ACC112 (cell line): ENCODE results near the gene NEK3.
"Not testable (repeated sequence)": the region's sequence is repeated elsewhere in the genome, so short reads cannot be mapped to it uniquely, and the experiment has no call there.

ENCODE experiments used
- H2AFZ ChIP-seq: fragments of 200-600 bp; sonication (generic); one replicate; pipeline ENCODE4 v1.6.0; 2017; ENCODE audit warnings: antibody characterized with exemption, low read length; ENCODE audit not compliant: unreplicated experiment
- H3K27ac ChIP-seq: fragments of 200-600 bp; sonication (generic); 2 replicates; pipeline ENCODE4 v1.5.1; 2014; ENCODE audit warnings: low read depth, mild to moderate bottlenecking, antibody characterized with exemption, low read length, moderate library complexity
- H3K27me3 ChIP-seq: fragments of 200-600 bp; sonication (generic); 2 replicates; pipeline ENCODE4 v1.6.1; 2014; ENCODE audit warnings: mild to moderate bottlenecking, antibody characterized with exemption, low read length, moderate library complexity, mixed read lengths; ENCODE audit not compliant: insufficient read depth
- H3K36me3 ChIP-seq: fragments of 200-600 bp; sonication (generic); 2 replicates; pipeline ENCODE4 v1.6.1; 2016; ENCODE audit warnings: mild to moderate bottlenecking, antibody characterized with exemption, low read length, moderate library complexity, mixed read lengths; ENCODE audit not compliant: insufficient read depth
- H3K4me1 ChIP-seq: fragments of 200-600 bp; sonication (generic); one replicate; pipeline ENCODE4 v1.6.1; 2016; ENCODE audit warnings: low read length, mixed read lengths; ENCODE audit not compliant: insufficient read depth, unreplicated experiment, control insufficient read depth
- H3K4me3 ChIP-seq: fragments of 200-600 bp; sonication (generic); 2 replicates; pipeline ENCODE4 v1.5.1; 2014; ENCODE audit warnings: mild to moderate bottlenecking, low read depth, low read length
- H3K79me2 ChIP-seq: fragments of 200-600 bp; sonication (generic); one replicate; pipeline ENCODE4 v1.6.0; 2016; ENCODE audit warnings: low read length; ENCODE audit not compliant: control insufficient read depth, unreplicated experiment, insufficient read depth

The NEK3 gene

DNA sequence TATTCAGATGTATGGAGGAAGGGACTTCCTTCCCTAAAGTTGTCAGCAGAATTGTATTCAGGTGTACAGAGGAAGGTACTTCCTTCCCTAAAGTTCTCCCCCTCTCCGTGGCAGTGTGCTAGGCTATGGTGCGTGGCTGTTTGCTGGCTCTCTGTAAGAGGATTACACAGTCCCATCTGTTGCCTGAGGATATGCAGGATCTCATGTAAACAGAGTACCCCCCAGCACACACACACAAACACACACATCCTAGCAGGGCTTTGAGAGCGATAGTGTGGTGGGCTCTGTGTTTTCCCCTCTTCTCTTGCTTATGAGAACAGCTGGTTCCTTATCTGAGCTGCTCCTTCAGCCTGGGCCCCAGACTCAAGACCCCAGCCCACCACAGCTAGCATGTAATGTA is 40.8 kb downstream of the NEK3 start:
- Histone ChIP-seq H3K36me3 (no peaks in the 10 kb centered on the region), H2AFZ (no peak overlapping the region)

DNA sequence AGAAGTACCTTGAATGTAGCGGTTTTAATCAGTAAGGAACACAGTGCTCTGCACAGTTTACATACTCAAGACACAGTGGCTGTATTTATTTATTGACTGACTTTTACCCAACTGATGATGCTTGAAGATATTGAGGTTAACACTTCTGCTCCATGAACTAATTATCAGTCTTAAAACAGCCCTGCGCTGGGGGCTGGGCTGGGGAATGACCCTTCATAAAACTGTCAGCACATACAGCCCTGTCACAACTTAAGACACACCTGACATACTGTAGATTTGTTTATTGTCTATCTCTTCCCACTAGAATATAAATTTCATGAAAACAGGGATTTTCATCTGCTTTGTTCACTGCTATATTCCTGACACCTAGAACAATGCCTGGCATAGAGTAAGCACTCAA is 41.3 kb downstream of the NEK3 start:
- no peaks in the 10 kb centered on the region for H3K4me1 ChIP-seq
- no peak overlapping the region for H3K27ac ChIP-seq
- peaks cover 14% of the 10 kb centered on the region for H3K27me3 ChIP-seq
- H2AFZ ChIP-seq: no peak overlapping the region
- H3K4me3 ChIP-seq: no peak overlapping the region
- no peaks in the 10 kb centered on the region for H3K36me3 ChIP-seq
- no peaks in the 10 kb centered on the region for H3K79me2 ChIP-seq

More for the DNA sequence above, 40.8 kb downstream of the NEK3 start:
- H3K4me3 ChIP-seq: no peak overlapping the region
- H3K27me3 ChIP-seq: peaks cover 11% of the 10 kb centered on the region
- H3K79me2 ChIP-seq: no peaks in the 10 kb centered on the region
- no peaks in the 10 kb centered on the region for H3K4me1 ChIP-seq
- no peak overlapping the region for H3K27ac ChIP-seq

DNA sequence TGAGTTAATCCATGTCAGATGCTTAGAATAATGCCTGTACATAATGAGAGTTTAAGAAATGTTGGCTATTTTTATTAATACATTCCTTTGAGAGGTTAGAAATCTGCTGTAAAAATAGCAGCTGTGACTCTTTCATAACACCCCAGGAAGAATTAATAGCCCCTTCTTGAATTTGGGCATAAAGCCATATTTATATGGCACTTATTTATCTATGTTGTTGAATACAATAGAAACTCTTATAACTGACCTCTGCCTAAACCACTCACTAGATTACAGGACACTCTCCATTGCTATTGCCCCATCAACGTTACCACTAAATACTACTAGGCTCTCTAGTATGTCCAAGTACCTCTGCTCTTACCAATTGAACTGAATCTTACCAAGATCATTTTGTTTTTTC is 46.8 kb downstream of the NEK3 start:
- no peaks in the 10 kb centered on the region for H3K4me1 ChIP-seq
- H3K36me3 ChIP-seq: no peaks in the 10 kb centered on the region
- H3K79me2 ChIP-seq: no peaks in the 10 kb centered on the region
- H3K27me3 ChIP-seq: peaks cover 20% of the 10 kb centered on the region
- H2AFZ ChIP-seq: no peak overlapping the region
- H3K4me3 ChIP-seq: no peak overlapping the region
- H3K27ac ChIP-seq: no peak overlapping the region

DNA sequence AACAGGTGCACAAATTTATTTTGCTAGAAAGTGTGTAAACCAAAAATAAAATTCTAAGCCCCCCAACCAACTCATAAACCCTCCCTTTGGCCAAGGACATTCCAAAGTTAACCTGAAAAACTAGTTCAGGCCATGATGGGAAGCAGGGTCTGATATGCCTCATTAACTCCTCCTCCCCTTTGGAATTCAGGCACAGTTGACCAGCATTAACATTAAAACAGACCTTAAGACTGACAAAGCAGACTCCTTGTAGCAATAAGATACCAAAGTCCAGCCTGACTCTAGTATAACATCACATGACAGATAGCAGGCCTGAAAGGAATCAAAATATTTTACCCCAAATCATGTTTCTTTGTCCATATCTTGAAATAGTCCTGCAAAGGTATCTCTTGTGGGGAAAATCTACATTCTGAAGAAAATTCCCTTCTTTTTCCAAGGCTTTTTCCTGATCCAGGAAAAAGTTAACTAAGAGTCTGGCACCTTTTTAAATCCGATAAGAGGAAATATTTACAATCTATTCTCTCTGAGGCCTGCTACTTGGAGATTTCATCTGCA is 50.2 kb downstream of the NEK3 start:
- peaks cover 15% of the 10 kb centered on the region for H3K27me3 ChIP-seq
- H3K4me1 ChIP-seq: no peaks in the 10 kb centered on the region
- no peaks in the 10 kb centered on the region for H3K36me3 ChIP-seq
- no peak overlapping the region for H2AFZ ChIP-seq
- no peak overlapping the region for H3K27ac ChIP-seq
- no peaks in the 10 kb centered on the region for H3K79me2 ChIP-seq
- H3K4me3 ChIP-seq: no peak overlapping the region

DNA sequence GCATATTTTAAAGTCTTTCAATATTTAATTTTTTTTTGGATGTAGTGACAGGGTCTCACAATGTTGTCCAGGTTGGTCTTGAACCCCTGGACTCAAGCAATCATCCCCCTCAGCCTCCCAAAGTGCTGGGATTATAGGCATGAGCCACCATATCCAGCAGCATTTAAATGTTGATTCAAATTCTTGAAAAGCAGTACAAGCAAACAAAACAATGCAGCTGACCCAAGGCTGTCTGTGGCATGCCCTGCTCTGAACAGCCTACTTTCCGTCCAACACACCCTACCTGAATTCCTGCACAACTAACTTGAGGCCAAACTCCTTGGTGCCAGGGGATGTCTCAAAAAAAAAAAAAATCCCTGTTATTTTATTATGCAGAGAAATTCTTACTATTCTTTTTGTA is 53.6 kb downstream of the NEK3 start:
- H2AFZ ChIP-seq: no peak overlapping the region
- H3K36me3 ChIP-seq: no peaks in the 10 kb centered on the region
- H3K79me2 ChIP-seq: no peaks in the 10 kb centered on the region
- H3K27me3 ChIP-seq: no peaks in the 10 kb centered on the region
- H3K27ac ChIP-seq: no peak overlapping the region
- no peak overlapping the region for H3K4me3 ChIP-seq
- no peaks in the 10 kb centered on the region for H3K4me1 ChIP-seq

DNA sequence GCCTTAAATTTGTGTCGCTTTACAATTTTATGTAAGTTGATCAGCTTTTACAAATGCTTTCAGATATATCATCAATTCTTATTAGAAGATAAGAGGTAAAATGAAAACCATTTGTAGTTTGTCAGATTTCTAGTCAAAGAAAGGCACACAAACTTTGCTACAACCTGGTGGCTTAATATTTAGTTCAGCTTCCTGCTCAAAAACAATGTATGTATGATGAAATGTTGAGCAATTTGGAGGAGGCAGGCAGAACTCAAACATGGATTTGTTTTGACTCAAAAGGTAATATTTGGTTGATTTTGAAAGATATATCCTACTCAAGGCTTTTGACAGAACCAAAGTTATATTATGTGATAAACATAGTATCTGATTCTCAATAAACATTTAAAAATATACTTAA is 54.8 kb downstream of the NEK3 start:
- Histone ChIP-seq H3K27me3 (no peaks in the 10 kb centered on the region), H2AFZ (no peak overlapping the region), H3K4me1 (no peaks in the 10 kb centered on the region), H3K36me3 (no peaks in the 10 kb centered on the region), H3K27ac (no peak overlapping the region), H3K4me3 (no peak overlapping the region), H3K79me2 (no peaks in the 10 kb centered on the region)

DNA sequence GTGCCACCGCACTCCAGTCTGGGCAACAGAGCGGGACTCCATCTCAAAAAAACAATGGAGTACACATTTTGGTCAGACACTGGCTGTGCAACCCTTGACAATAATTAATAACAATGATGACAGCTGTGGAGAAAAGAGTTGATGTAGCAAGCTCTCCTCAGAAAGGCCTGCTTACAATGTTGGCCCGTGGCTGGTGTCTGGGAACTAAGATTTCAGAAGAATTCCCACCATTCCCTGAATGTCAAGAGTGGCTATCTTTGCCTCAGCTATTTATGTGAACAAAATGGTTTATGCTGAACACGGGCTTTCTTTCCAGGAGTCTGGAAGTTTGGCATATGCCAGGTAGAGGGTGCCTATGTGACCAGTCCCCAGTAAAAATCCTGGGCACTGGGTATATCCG is 56.0 kb downstream of the NEK3 start:
- H3K27me3 ChIP-seq: no peaks in the 10 kb centered on the region
- H3K4me1 ChIP-seq: no peaks in the 10 kb centered on the region
- no peak overlapping the region for H2AFZ ChIP-seq
- no peaks in the 10 kb centered on the region for H3K79me2 ChIP-seq
- no peak overlapping the region for H3K27ac ChIP-seq
- H3K4me3 ChIP-seq: no peak overlapping the region
- no peaks in the 10 kb centered on the region for H3K36me3 ChIP-seq

DNA sequence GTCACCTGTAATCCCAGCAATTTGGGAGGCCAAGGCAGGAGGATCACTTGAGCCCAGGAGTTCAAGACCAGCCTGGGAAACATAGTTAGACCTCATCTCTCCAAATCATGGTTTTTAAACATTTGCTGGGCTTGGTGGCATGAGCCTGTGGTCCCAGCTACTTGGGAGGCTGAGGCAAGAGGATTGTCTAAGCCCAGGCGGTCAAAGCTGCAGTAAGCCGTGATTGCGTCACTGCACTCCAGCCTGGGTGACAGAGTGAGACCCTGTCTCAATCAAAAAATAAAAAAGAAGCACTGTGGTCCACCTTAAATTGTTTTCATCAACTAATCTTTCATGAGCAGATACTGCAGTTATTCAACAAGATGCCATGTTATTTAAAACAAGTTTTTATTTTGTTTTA is 57.0 kb downstream of the NEK3 start:
- not testable (repeated sequence) for H3K27ac ChIP-seq, H3K36me3 ChIP-seq, H3K4me3 ChIP-seq, H3K27me3 ChIP-seq, H2AFZ ChIP-seq, H3K4me1 ChIP-seq, H3K79me2 ChIP-seq

DNA sequence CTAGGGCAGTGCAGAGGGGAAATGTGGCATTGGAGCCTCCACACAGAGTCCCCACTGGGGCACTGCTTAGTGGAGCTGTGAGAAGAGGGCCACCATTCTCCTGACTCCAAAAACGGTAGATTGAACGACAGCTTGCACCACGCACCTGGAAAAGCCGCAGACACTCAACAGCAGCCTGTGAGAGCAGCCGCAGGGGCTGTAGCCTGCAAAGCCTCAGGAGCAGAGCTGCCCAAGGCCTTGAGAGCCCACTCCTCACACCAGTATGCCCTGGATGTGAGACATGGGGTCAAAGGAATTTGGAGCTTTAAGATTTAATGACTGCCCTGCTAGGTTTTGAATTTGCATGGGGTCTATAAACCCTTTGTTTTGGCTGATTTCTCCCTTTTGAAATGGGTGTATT is 62.2 kb downstream of the NEK3 start:
- H3K27ac ChIP-seq: no peak overlapping the region
- H2AFZ ChIP-seq: no peak overlapping the region
- no peak overlapping the region for H3K4me3 ChIP-seq
- no peaks in the 10 kb centered on the region for H3K4me1 ChIP-seq
- no peaks in the 10 kb centered on the region for H3K79me2 ChIP-seq
- no peaks in the 10 kb centered on the region for H3K36me3 ChIP-seq
- H3K27me3 ChIP-seq: no peaks in the 10 kb centered on the region

DNA sequence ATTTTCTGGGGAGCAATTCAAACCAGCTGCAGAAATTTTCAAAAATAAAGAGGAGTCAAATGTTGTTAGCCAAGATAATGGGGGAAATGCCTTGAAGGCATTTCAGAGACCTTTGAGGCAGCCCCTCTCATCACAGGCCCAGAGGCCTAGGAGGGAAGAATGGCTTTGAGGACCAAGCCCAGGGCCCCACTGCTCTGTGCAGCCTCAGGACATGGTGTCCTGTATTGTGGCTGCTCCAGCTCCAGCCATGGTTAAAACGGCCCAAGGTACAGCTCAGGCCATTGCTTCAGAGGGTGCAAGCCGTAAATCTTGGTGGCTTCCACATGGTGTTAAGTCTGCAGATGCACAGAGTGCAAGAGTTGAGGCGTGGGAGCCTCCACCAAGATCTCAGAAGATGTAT is 62.6 kb downstream of the NEK3 start:
- no peaks in the 10 kb centered on the region for H3K4me1 ChIP-seq
- H3K79me2 ChIP-seq: no peaks in the 10 kb centered on the region
- no peaks in the 10 kb centered on the region for H3K36me3 ChIP-seq
- H3K27me3 ChIP-seq: no peaks in the 10 kb centered on the region
- no peak overlapping the region for H2AFZ ChIP-seq
- no peak overlapping the region for H3K27ac ChIP-seq
- no peak overlapping the region for H3K4me3 ChIP-seq

DNA sequence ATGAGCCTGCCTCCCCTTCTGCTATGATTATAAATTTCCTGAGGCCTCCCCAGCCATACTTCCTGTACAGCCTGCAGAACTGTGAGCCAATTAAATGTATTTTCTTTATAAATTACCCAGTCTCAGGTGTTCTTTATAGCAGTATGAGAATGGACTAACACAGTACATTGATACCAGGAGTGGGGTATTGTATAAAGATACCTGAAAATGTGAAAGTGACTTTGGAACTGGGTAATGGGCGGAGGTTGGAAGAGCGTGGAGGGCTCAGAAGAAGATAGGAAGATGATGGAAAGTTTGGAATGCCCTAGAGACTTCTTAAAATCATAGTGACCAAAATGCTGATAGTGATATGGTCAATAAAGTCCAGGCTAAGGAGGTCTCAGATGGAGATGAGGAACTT is 63.3 kb downstream of the NEK3 start:
- H3K36me3 ChIP-seq: no peaks in the 10 kb centered on the region
- H3K4me1 ChIP-seq: no peaks in the 10 kb centered on the region
- H2AFZ ChIP-seq: no peak overlapping the region
- no peaks in the 10 kb centered on the region for H3K27me3 ChIP-seq
- H3K27ac ChIP-seq: no peak overlapping the region
- no peaks in the 10 kb centered on the region for H3K79me2 ChIP-seq
- H3K4me3 ChIP-seq: no peak overlapping the region
